ENCODE measurements around the gene HOXA9.
A peak's percentile ranks its signal among the peaks of the same experiment; 100 is the strongest.

Gene HOXA9

GRCh38 chr7:27140126-27140857, 25.0 kb downstream of the HOXA9 start (continued):
- peak; percentile 99 for TF ChIP-seq PRDM6 (tag by site-specific recombination; IDR thresholded peaks at IDR 0.05)
- TF ChIP-seq WT1 (tag by site-specific recombination; IDR thresholded peaks at IDR 0.05), result peak; percentile 97
- TF ChIP-seq ELK4 (IDR thresholded peaks at IDR 0.05; ENCODE audit: borderline replicate concordance, low read depth, low read length), result no peak
- peak; percentile 10; the same call in 1 of the 2 replicates for TF ChIP-seq GFI1B (tag by site-specific recombination; IDR thresholded peaks at IDR 0.05)
- TF ChIP-seq ZNF518A (tag by site-specific recombination; conservative IDR thresholded peaks at IDR 0.05; ENCODE audit: low read depth), result 0 out of 2 replicates have a peak, but pooled peaks have one; percentile 8
- no peak for TF ChIP-seq ZIC2 (tag by site-specific recombination; IDR thresholded peaks at IDR 0.05)
- peak; percentile 82 for TF ChIP-seq OSR2 (tag by site-specific recombination; IDR thresholded peaks at IDR 0.05)
- no peak for TF ChIP-seq ZNF280C (tag by site-specific recombination; IDR thresholded peaks at IDR 0.05)
- TF ChIP-seq ZNF677 (tag by site-specific recombination; IDR thresholded peaks at IDR 0.05), result no peak
- peak; percentile 12; the same call in 1 of the 2 replicates for TF ChIP-seq ZNF654 (tag by site-specific recombination; IDR thresholded peaks at IDR 0.05; ENCODE audit: low read depth)
- TF ChIP-seq HOXD13 (CRISPR knock-in tag; IDR thresholded peaks at IDR 0.05; ENCODE audit: borderline replicate concordance), result peak; percentile 62; the same call in 1 of the 2 replicates
- TF ChIP-seq TCF7L2 (IDR thresholded peaks at IDR 0.05; ENCODE audit: borderline replicate concordance, low read depth, low read length), result peak; percentile 58; the same call in 1 of the 2 replicates
- TF ChIP-seq ZNF561 (tag by site-specific recombination; IDR thresholded peaks at IDR 0.05; ENCODE audit: borderline replicate concordance), result peak; percentile 21; the same call in 1 of the 2 replicates
- peak; percentile 28; the same call in 1 of the 2 replicates for TF ChIP-seq ZBTB8A (tag by site-specific recombination; IDR thresholded peaks at IDR 0.05)
- no peak for TF ChIP-seq ZNF404 (tag by site-specific recombination; IDR thresholded peaks at IDR 0.05)
- no peak for TF ChIP-seq ZNF501 (tag by site-specific recombination; IDR thresholded peaks at IDR 0.05)
- peak; percentile 37; the same call in 1 of the 2 replicates for TF ChIP-seq YY1 (tag by site-specific recombination; IDR thresholded peaks at IDR 0.05)
- TF ChIP-seq OVOL3 (tag by site-specific recombination; IDR thresholded peaks at IDR 0.05), result peak; percentile 82
- no peak for TF ChIP-seq ZNF121 (tag by site-specific recombination; IDR thresholded peaks at IDR 0.05)
- no peak for TF ChIP-seq ZNF791 (tag by site-specific recombination; IDR thresholded peaks at IDR 0.05)
- TF ChIP-seq ATF2 (tag by site-specific recombination; IDR thresholded peaks at IDR 0.05; ENCODE audit: low read depth), result peak; percentile 46; the same call in 1 of the 2 replicates
- no peak for TF ChIP-seq ZNF202 (tag by site-specific recombination; IDR thresholded peaks at IDR 0.05; ENCODE audit: borderline replicate concordance)
- TF ChIP-seq ZNF768 (tag by site-specific recombination; IDR thresholded peaks at IDR 0.05), result no peak
- TF ChIP-seq ZNF214 (tag by site-specific recombination; IDR thresholded peaks at IDR 0.05; ENCODE audit: borderline replicate concordance), result no peak
- peak; percentile 91 for TF ChIP-seq MZF1 (tag by site-specific recombination; IDR thresholded peaks at IDR 0.05; ENCODE audit: borderline replicate concordance)
- TF ChIP-seq ZNF133 (tag by site-specific recombination; IDR thresholded peaks at IDR 0.05), result no peak
- TF ChIP-seq ZNF629 (tag by site-specific recombination; IDR thresholded peaks at IDR 0.05), result peak; percentile 72
- no peak for TF ChIP-seq YY2 (tag by site-specific recombination; IDR thresholded peaks at IDR 0.05)
- no peak for TF ChIP-seq ZNF169 (tag by site-specific recombination; IDR thresholded peaks at IDR 0.05)
